HG03354 (cell line): Measurements from ENCODE around the gene CDH4.

ENCODE experiments used
- ATAC-seq: cut with Tn5 transposase; IDR thresholded peaks from one replicate; pipeline ENCODE4 v1.9.1; 2021; ENCODE audit warnings: mild to moderate bottlenecking; ENCODE audit not compliant: unreplicated experiment, poor library complexity, severe bottlenecking

CDH4 gene

GRCh38 chr20:61494763-61495575 is 242.9 kb downstream of the CDH4 start:
- ATAC-seq = no peak

DNA sequence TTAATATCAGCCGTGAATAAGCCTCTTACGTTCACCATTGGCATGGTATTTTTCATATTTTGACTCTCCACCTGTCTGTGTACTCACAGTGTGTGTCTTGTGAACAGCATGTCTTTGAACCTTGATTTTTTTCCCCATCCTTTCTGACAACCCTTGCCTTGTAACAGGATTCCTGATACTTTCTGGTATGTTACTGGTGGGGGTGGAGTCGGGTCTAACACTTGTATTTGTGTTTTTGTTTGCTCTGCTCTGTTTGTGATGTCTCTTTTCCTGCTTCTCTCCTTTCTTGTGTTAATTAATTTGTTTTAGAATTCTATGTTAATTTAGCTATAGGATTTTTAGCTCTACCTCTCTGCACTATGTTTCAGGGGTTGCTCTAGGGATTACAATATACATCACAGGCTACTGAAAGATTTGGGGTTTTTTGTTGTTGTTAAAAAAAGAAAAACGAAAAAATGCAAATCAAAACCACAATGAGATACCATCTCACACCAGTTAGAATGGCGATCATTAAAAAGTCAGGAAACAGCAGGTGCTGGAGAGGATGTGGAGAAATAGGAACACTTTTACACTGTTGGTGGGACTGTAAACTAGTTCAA is 245.1 kb downstream of the CDH4 start:
- ATAC-seq = no peak

DNA sequence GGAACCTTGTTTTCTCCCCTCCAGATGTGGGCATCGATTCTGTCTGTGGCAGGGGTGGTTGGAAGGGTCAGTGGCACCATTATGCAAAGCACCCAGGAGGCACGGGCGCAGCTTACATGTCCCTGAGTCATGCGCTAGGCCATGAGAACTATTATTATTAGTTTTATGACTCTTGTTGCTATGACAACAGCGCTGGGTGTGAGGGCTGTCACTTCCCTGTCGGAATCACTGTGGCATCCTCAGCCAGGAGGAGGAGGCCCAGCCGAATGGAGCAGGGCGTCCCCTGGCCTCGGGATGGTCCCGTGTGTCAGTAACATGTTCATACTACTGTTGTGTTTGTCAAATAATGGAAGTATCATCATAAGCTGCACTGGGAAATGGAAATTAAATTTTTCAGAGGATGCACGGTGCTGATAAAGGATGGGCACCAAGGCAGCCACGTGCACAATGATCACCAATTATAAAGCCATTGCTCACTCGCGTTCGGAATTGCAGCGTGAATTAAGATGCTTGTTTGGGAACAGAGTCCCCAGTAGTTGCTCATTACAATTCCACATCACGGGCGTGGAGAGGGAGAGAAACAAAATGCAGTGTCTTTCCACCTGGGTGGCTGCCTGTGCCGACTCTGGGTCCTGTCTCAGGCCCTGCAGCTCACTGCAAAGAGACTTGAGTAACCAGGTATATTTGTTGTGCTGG is 247.9 kb downstream of the CDH4 start:
- ATAC-seq = no peak

DNA sequence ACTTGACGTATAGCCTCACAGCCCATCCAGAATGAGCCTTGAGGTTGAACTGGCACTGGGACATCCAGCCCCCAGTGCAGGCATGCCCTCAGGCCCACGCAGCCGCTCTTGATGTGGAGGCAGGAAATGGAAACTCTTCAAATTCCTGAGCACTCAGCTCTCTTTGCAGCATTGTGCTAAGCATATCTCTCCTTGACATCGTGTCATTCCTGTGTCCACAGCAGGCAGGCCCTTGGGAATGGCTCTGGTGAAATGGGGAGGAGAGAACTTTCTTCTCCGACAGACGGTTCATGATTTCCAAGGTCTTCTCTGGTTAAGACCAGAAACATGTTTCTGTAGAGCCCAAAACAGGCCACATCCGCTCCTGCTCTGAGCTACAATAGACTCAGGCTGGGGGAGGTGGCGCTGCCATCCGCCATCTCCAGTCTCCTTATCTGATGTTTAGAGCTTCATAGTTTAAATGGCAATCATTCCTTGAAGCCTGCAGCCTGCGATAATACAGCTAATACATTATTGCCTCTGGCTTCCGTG is 248.8 kb downstream of the CDH4 start:
- ATAC-seq = no peak

DNA sequence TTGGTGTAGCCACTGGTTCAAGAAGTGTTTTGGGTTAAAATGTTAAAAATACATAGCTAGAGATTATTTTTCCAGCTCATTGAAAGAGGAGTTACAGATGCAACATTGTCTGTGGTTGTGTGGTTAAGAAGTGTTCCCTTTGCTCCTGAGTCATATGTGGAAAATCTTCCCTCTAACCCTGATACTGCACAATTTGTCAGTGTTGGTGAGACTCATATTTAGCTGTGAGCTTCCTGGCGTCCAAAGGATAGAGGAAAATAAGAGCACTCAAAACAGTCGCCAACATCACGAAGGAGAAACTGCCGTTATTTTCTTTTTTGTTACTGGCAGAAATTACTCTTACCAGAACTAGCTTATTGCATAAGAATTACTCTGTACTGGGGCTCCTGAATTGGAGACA is 250.4 kb downstream of the CDH4 start:
- no peak for ATAC-seq

DNA sequence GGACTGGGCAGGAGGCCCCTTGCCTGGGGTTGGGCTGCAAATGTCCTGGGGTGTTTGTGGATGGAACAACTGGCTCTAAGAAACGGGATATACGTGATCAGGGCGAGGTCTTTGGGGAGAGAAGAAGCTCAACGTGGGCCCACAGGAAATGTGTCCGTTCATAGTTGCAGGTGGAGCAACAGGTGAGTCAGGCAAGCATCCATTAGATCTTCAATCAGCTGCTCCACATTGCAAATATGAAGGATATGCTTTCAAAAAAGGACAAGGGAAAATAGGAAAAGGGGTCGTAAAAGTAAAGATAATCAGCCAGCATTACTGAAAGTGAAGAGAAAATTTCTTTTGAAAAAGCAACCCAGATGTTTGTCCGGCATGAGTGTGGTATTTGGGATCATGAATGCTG is 251.0 kb downstream of the CDH4 start:
- no peak for ATAC-seq

DNA sequence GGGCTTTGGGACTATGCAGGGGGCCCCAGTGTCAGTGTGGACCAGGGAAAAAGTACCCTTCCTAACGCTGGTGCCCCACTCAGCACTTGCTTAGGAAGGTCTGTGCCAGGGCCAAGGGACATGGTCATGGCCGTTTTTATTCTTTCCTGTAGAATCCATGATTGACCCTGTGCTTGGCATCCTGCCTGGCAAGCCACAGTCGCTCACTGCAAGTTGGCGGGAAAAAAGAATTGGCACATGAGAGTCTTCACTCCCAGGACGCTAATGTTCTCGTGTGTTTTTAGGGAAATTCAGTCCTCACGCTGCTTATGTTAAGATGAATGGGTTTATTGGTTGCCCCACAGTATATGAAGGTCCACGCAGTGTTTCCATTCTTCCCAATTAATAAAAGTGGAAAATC is 253.4 kb downstream of the CDH4 start:
- ATAC-seq = no peak

- no peak for ATAC-seq
Observed at GRCh38 chr20:61507778-61508177, 255.7 kb downstream of the CDH4 start.

- no peak for ATAC-seq
Observed at GRCh38 chr20:61508301-61509096, 256.4 kb downstream of the CDH4 start.

DNA sequence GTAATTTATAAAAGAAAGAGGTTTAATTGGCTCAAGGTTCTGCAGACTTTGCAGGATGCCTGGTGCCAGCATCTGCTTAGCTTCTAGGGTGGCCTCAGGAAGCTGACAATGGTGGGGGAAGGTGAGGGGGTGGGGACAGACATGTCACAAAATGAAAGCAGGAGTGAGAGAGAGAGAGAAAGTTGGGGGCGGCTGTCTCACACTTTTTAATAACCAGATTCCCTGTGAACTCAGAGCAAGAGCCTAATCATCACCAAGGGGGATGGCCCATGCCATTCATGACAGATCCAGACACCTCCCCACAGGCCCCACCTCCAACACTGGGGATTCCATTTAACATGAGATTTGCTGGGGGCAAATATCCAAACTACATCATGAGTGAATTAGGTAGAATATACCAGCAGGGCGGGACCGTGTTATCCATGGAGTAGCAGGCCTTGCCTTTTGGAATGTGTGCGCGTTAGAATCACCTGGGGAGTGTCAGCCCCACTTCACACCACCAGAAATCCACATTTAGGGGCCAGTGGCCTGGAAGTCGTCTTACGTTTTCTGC is 258.8 kb downstream of the CDH4 start:
- ATAC-seq = no peak

DNA sequence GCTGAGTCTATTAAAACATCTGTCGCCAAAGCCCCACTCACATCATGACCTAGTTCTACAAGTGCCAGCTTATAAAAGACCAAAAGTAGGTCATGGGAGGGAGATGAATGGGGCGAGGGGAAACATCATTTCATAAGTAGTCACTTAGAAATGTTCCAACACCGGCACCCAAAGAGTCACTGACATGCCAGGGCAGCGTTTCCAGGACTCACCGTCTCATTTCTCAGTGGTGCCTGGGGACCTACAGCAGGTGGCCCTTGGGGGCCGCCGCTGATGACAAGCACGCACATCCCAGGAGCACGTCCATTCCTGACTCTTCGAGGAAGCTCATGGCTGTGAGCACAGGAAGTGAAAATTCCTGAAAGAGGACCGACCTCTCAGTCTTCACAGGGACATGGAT is 260.4 kb downstream of the CDH4 start:
- no peak for ATAC-seq

DNA sequence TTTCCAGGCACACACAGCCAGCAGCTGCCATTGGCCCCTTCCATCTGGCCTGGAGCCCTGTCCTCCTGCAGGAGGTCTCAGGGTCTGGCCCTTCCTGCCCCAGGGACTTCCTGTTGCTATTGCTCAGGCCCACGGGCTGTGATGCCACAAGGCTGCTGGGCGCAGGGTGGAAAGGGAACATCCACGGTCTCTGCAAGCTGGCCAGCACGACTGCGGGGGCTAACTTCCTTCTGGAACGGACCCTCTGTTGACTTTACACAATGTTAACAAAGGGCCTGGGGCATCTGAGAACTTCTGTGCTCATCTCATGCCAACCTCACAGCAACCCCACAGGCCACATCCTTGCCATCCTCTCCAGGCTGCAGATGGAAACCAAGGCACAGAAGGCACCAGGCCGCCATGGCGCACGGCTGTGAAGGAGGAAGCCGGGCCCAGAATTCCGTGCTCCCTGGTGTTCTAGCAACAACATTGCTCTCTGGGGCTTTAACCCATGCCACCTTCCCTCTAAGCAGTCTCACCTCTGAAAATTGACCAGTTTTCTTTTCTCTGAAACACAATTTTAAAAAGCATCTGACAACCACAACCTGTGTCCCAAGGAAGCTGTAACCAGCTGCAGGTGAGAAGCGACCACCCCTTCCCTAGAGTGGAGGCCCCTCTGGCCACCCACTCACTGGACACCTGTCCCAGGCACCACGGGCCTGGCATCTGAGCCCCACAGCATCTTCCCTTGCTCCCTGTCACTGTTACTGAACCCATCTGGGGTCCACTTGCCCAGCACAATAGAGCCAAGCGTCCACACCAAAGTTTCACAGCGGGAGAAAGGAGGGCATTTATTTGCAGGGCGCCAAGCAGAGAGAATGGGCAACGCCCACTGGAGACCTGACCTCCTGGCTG is 261.3 kb downstream of the CDH4 start:
- no peak for ATAC-seq

GRCh38 chr20:61514018-61514365 is 261.9 kb downstream of the CDH4 start:
- ATAC-seq = no peak

GRCh38 chr20:61514396-61514795 is 262.3 kb downstream of the CDH4 start:
- no peak for ATAC-seq

GRCh38 chr20:61514805-61515505 is 262.9 kb downstream of the CDH4 start:
- no peak for ATAC-seq

- no peak for ATAC-seq
Observed at GRCh38 chr20:61515922-61516321, 263.9 kb downstream of the CDH4 start.

- ATAC-seq = no peak
Observed at GRCh38 chr20:61516346-61517208, 264.5 kb downstream of the CDH4 start.
